HG02798 (cell line): ENCODE results near the gene STX18.

ENCODE experiments used
- ATAC-seq: cut with Tn5 transposase; IDR thresholded peaks from one replicate; pipeline ENCODE4 v1.9.1; 2021; ENCODE audit warnings: mild to moderate bottlenecking; ENCODE audit not compliant: unreplicated experiment, poor library complexity

STX18 gene

DNA sequence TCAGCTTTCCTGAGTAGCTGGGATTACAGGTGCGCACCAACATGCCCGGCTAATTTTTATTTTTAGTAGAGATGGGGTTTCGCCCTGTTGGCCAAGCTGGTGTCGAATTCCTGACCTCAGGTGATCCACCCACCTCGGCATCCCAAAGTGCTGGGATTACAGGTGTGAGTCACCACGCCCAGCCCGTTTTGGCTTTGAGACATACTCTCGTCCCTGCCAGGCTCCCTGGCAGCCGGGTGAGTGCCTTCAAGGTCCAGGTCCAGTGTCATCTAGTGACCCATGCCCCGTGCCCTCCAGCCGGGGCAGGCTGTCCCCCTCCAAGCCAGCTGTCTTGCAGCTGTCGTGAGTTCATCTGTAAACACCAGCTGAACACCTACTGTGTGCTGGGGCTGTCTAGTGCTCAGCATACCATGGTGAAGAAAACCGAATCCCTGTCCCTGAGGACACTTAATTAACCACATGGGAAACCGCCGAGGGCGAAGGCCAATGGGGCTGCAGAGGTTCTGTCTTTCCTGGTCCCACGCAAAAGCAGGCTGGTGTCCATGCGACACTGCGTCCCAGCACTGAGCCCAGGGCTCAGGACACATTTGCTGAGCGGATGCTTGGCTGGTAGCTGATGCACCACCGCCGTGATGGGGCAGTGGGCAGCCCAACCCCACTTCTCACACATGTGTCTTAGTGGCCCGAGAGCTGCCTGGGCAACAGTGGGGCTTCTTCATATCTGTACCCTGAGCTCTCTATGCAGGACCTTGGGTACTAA lies 133.1 kb downstream of the STX18 start:
- ATAC-seq, result no peak

DNA sequence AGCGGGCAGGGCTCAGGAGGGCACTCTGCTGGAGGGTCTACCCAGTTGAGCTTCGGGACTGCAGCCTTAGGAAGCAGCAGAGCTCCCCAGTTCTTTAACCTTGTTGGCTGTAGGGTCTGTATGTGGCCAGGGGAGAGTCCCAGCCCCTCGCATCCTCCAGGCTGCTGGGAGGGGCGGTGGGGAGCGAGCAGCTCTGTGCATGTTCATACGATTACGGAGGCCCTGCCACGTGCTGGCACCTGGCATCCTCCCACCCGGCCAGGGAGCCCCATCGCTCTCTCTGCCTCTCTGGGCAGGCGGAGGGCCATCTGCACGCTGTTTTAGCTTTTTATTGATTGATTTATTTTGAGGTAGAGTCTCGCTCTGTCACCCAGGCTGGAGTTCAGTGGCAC lies 133.7 kb downstream of the STX18 start:
- ATAC-seq, result no peak

GRCh38 chr4:4407299-4408131 lies 134.3 kb downstream of the STX18 start:
- ATAC-seq, result no peak

DNA sequence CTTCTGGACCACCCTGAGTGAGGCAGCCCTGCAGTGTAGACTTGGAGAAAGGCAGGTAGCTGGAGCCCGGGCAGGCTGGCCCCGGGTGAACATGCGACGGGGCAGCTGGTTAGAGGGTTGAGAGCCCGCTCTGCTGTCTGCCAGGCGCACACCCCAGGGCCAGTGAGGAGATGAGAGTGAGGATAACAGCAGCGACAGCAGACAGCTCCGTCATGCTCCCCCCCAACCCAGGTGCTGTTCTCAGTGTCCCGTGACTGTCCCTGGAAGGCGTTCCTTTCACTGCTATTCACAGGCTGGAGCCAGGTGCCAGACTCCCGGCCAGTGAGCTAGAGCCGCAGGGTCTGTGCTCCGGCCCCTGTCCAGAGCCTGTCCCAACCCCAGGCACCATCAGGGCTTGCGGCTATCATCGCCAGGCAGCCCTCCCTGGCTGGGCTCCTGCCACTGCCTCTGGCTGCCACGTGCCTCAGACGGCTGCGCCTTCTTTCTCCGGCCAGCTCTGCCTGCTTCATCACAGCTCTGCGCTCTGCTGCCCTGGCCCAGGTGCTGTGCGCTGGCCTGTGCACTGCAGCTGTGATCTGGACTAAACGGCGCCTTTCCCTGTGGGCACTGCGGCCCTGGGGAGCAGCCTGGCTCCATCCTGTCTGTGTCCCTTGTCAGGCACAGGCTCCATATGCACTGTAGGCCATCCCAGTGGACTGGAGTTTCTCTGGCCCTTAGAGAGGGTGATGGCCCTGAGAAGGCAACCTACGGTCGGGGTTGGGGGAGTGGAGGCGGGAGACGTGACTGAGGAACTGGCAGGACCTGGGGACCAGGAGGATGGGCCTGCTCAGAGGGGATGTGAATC lies 135.2 kb downstream of the STX18 start:
- no peak for ATAC-seq

- no peak for ATAC-seq
Measured at GRCh38 chr4:4405358-4405962, 136.4 kb downstream of the STX18 start.

GRCh38 chr4:4402966-4403365 lies 138.9 kb downstream of the STX18 start:
- ATAC-seq, result no peak

DNA sequence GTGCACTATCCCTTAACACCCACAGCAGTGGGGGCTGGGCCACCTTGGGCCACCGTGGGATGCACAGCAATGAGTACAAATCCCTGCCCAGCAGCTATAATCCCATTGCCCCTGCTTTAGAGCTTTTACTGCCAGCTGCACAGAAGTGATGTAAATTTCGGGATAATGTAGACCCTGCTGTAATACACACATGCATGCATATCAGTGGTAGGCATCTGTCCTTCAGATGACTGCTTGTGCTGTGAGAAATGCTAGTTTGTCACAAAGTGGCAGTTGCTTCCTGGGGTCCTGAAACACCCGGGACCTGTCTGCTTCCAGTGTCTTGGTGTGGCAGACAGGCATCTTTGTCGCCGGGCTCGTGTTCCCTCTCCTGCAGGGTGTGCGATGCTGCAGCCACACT lies 140.8 kb downstream of the STX18 start:
- ATAC-seq, result no peak

GRCh38 chr4:4398430-4398829 lies 143.4 kb downstream of the STX18 start:
- ATAC-seq, result no peak

GRCh38 chr4:4397441-4397819 lies 144.4 kb downstream of the STX18 start:
- ATAC-seq, result no peak

- ATAC-seq, result no peak
Measured at GRCh38 chr4:4396628-4397440, 145.0 kb downstream of the STX18 start.

DNA sequence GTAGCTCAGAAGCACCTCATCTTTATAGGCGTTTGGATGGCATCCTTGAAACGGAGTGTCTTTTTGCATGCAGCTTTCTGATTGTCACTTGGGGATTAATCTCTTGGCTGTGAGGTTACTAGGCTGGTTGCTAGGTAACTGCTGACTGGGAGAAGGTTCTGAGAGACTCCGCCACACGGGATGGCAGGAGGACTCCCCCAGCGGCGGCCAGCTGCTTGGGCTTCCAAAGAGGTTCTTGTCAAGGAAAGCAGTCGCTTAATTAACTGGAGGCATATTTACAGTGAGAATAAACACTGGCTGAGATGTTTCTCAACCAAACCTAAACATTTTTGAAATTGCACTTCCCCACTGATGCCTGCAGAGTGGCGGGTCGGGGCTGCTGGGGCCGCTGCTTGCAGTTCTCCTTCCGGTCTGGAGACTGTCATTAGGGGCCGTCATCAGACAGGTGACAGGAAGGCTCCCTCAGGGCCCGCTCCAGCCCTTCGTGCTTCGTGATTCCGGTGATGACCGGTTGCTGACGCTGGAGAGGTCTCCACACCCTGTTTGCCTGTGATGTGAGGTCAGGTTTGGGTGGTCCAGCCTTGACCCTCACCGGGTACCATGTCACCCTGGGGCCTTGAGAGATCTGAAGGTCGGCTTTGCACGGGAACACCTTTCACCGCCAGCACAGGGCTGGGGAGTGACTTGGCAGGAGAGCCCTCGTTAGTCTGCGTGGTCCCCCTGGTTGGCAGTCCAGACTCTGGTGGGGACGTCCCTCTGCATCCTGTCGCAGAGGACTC lies 145.8 kb downstream of the STX18 start:
- no peak for ATAC-seq

- ATAC-seq, result no peak
Measured at GRCh38 chr4:4395371-4395770, 146.5 kb downstream of the STX18 start.

DNA sequence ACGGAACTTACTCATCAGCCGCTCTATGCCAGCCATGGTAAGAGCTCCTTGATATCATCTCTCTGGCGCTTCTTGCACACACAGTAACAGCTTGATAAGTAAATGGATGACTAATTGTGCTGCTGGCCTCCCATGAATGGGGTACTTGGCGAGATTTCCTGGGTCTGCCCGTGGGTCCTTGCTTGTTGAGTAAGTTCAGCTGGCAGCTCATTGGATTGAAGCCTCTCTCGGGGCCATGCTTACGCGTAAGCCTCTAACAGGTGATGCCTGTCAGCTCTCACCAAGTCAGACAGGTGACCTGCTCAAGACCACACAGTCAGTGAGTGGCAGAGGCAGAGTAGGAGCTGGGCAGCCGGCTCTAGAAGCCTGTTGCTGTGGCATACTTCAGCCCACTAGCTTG lies 147.2 kb downstream of the STX18 start:
- no peak for ATAC-seq

DNA sequence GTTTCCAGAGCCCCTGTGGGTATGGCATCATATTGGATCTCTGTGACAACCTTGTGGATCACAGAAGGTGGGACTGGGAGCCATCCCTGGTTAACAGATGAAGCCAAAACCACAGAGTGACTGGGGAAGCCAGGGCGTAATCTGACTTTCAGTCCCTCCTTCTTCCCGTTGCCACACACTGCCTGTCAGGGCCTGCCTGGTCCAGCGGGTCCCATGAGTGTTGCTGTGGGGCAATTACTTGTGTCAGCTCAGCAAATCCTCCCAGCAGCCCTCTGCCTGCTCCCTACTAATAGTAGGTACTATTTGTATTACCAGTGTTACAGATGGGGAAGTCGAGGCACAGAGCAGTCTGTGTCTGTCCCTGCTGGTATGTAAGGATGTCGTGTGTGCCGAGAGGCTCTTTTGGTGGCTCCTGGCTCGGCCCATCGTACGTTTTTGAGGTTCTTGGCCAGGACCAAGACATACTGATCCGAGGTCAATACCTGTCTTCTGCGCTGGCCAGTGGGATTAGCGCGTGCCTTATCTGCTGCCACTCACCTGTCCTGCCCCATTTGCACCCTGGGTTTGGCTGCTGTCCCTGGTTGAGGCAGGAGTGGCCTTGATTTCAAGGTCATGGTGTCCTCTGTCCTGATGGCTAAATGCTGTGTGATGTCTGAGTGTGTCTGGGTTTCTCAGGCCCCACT lies 149.2 kb downstream of the STX18 start:
- no peak for ATAC-seq

- no peak for ATAC-seq
Measured at GRCh38 chr4:4391866-4392265, 150.0 kb downstream of the STX18 start.

GRCh38 chr4:4390515-4391240 lies 151.2 kb downstream of the STX18 start:
- no peak for ATAC-seq

DNA sequence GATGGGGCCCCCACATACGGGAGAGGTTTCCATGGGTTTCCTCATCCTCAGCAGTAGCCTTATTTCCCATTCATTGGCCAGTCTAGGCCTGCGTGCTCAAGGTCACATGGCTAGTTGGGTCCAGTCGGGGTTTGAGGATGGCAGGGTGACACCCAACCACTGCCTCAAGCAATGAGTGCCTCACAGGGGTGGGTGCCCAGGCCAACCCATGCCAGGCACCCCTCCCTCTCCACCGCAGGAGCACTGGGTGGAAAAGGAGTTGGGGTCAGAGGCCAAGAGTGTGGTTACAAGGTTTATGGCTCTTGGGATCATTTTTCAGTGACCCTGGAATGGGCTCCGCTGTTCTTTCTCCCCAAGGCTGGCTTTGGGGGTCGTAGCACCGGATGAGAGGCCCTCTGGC lies 151.8 kb downstream of the STX18 start:
- no peak for ATAC-seq
